ENCODE data around the gene ZFYVE9.

Gene ZFYVE9

DNA sequence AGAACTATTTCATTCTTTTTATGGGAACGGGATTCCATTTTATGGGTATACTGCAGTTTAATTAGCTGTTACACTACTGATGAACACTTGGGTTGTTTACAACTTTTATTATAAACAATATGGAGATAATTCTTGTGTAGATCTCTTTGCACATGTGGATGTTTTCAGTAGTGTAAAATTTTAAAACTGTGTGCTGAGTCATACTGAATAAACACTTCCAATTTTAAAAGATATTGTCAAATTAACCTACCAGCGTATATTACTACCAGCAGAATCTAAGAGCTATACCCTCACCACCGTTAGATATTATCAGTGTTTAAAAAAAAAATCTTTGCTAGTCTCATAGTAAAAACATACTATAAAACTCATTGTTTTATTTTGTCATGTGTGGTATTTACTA lies 118.0 kb downstream of the ZFYVE9 start:
- no peak for DNase-seq

DNA sequence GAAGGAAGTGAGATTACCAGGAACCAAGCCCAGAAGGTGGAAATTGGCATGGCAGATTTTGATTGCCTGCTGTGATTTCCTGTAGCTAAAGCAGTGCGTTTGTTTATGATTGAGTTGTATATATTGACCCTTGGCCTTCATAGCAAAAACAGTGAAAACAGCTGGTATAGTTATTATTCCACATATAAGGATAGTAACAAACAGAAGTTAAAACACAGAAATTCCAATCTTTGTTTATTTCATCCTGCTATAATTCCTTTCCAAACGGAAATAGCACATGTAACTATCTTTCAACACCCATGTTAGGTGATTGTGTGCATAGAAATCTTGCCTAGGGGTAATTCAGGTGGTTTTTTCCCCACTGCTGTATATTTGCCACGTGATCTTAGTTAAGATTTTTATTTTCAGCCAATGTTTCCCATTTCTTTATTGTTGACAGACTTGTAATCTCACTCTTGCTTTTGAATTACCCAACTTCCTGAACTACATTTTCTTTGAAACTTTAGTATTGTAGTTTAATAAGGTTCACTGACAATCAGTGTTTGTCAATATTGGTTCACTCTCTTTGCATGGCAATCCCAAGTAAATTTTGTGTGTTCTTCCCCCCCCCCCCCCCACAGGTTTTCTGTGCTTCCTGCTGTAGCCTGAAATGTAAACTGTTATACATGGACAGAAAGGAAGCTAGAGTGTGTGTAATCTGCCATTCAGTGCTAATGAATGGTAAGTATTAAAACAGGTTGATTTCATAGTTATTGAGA lies 121.4 kb downstream of the ZFYVE9 start:
- no peak for DNase-seq

DNA sequence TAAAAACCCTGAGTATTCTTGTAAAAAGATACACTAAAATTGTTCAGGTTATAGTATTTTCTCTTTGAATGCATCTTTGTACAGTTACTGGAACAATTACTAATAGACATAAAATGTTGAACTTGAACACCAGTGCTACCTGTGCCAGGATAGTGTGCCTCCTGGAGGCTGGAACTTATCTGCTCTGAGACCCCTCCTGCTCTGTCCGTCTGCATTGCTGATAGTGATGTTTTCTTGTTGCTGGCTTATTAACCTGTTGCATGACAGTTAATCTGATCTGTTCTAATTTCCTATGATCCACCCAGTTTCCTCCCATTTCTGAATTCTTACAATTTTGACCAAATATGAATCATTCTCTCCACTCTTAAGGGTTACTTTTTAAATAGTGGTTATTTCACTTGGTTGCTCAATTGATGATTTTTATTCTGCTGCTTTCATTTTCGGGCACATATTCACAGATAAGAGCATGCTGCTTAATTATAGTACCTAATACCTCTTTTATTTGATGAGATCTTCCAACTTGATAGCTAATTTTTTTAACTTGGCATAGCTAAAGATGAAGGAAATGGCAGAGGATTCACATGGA lies 122.7 kb downstream of the ZFYVE9 start:
- no peak for DNase-seq

DNA sequence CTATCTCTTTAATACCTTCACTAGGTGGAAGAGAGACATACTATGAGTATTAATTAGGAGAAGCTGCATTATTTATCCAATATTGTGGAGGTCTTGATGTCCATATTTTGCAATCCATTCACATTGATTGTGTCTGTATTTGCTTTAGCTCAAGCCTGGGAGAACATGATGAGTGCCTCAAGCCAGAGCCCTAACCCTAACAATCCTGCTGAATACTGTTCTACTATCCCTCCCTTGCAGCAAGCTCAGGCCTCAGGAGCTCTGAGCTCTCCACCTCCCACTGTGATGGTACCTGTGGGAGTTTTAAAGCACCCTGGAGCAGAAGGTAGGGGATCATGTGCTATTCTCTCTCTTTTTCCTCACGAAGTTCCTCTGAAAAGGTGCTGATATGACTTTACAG lies 124.6 kb downstream of the ZFYVE9 start:
- no peak for DNase-seq

DNA sequence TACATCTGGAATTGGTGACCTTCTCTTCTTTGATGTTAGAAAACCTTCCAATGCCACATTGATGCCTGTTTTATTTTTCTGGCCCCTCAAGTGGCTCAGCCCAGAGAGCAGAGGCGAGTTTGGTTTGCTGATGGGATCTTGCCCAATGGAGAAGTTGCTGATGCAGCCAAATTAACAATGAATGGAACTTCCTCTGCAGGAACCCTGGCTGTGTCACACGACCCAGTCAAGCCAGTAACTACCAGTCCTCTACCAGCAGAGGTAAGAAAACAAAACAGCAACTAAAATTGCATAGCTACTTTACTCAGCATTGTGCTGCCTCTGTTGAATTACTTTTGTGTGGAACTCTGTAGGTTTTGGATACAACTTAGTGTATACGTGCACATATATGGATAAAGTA lies 126.5 kb downstream of the ZFYVE9 start:
- no peak for DNase-seq

DNA sequence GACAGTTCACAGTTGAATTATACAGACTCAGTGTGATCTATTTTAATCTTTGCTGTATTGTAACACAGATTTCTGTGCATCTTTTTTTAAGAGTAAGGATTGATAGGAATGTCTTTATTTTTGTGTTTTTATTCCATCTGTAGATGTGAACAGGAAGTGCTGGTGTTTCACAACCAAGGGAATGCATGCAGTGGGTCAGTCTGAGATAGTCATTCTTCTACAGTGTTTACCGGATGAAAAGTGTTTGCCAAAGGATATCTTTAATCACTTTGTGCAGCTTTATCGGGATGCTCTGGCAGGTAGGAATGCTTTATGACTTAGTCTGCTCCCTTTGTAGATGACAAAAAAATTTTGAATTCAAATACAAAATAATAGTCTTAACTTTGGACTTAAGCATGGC lies 139.6 kb downstream of the ZFYVE9 start:
- peak; percentile 40 for DNase-seq

DNA sequence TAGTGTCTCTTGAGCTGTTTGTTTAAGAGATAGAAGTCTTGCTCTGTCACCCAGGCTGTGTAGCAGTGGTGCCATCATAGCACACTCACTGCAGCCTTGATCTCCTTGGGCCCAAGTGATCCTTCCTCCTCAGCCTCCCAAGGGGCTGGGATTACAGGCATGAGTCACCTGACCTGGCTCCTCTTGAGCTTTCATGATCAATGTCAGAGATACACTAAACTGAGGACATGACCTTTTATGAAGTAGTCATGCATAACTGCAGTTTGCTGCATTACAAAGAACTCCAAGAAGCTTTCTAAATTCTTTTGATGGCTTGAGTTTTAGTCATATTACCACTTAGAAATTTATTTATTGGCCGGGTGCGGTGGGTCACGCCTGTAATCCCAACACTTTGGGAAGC lies 146.4 kb downstream of the ZFYVE9 start:
- peak; percentile 74 for DNase-seq

DNA sequence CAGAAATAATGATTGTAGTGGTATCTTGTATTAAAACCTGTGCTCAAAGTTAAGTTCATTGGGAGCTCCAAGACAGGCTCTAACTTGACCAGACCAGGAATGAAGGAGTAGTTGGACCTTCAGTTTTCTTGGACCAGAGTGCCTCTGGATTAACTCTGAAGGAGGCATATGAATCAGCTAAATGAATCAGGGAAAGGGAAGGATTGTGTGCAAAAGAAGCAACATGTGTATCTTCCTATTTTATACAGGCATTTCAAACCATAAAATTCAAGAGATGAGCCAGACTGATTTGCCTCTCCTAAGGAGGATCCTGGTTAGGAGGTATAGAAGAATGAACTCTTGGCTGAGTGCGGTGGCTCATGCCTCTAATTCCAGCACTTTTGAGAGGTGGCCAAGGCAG lies 152.7 kb downstream of the ZFYVE9 start:
- DNase-seq: no peak

DNA sequence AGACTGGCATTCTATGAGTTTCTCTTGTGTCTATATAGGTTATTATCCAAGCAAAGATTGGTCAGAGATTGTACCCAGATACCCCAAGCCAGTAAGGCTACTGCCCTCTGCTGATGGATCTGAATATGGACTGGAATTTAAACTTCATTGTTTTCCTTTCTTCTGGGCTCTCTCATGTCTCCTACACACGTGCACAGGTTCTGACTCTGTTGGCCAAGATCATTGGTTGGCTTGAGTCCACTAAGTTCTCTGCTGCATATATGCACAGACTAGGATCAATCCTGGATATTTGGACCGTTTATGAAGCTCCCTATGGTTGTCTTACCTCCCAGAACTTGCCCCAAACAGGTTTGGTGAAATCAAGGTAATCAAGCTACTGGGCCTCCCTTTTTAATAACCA lies 154.5 kb downstream of the ZFYVE9 start:
- peak; percentile 56 for DNase-seq

DNA sequence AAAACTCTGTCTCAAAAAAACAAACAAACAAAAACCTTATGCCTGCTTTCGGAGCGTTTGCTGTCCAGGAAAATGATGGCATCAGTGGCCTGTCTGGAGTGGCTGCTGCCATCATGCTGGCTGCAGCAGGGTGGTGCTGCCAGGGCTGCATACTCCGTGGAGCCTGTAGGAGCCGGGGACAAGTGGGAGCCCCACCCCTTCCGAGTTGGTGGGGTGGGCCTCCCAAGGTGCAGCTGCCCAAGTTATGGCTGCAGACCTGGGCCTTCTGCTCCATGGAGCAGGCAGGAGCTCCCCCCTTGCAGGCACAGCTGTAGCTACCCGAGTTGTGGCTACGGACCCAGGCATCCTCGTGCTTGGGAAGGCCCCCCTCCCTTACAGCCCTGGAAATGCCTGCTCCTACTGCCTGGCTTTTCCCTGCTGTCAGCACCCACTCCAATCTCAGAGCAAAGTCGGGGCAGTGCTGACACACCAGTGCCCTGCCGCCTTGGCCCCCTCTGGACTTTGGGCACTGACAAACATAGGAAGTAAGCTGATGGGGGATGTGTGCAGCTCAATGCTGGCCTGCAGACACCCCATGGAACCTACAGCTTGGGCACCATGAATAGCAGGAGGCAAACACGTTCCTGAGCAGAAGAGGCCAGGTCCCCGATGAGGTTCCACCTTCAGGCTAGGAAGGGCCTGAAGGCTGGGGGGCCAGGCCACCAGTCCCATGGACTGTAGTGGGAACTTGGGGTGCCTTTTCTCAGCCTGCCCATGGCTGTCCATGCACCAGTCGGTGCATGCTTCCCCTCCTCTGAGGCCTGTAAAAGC lies 163.7 kb downstream of the ZFYVE9 start:
- no peak for DNase-seq

DNA sequence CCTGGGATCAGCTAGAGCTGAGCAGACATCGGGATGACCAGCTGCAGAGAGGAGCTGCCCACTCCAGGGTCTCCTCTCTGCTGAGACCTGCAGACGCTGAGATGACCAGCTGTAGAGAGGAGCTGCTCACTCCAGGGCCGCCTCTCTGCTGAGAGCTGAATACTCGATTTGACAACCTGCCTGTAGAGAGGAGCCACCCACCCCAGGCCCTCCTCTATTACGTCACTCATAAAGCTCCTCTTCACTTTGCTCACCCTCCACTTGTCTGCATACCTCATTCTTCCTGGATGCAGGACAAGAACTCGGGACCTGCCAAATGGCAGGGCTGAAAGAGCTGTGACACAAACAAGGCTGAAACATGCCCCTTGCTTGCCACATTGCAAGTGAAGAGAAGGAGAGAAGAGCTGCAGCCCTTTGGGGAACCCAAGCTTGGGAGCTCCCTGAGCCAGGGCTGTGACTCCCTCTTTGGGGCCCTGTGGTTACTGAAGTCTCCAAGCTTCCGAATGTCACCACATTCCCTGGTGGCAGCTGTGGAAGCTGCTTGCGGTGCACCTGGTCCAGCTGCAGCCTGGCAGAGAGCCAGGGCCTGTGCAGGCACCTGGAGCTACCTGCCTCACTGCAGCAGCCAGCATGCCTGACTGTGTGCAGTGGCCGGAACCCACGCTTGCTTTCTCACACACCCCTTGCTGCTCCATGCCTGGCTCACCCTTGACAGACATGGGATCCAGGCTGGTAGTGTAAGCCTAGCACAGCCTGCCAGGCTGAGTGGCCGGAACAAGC lies 164.5 kb downstream of the ZFYVE9 start:
- DNase-seq: no peak

DNA sequence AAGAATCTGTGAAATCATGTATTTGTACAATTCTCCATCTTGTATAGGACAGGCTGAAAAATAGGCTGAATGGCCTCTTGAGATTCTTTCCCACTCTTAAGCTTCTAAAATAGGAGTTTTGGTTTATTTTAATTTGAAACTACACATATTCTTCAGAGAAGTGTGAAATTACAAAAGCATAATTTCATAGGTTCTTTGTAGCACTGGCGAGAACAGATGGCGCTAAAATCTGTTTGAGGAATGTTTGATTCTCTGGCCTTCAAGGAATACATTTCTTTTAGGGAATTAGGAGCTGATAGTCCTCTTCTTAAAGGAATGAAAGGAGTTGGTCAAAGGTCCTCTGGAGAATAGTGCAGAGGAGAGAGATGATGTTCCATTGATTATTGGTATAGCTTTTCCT lies 179.2 kb downstream of the ZFYVE9 start:
- DNase-seq: no peak

DNA sequence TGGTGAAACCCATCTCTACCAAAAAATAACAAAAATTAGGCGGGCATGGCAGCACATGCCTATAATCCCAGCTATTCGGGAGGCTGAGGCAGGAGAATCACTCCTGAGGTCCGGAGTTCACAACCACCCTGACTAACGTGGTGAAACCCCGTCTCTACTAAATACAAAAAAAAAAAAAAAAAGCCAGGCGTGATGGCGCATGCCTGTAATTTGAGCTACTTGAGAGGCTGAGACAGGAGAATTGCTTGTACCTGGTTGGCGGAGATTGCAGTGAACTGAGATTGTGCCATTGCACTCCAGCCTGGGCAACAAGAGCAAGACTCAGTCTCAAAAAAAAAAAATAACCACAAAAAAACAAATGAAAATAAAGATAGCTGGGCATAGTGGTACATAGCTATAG lies 181.8 kb downstream of the ZFYVE9 start:
- no peak for DNase-seq

DNA sequence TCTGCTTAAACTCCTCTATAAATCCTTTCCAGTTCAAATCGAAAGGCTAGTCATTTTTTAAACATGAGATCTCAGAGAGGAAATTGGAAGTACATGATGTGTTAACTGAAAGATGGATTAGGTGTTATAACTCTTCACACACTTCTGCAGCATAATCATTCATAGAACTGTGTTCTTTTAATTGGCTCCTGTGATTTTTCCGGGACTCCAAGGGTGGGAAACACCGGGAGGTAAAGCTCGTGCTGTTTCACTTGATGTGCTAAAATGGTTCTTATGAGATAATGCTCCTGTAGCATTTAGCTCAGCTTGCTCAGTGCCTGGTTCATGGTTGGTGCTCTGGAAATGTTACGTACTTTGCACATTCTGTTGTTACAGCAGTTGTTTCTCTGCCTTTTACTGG lies 183.9 kb downstream of the ZFYVE9 start:
- DNase-seq: no peak

DNA sequence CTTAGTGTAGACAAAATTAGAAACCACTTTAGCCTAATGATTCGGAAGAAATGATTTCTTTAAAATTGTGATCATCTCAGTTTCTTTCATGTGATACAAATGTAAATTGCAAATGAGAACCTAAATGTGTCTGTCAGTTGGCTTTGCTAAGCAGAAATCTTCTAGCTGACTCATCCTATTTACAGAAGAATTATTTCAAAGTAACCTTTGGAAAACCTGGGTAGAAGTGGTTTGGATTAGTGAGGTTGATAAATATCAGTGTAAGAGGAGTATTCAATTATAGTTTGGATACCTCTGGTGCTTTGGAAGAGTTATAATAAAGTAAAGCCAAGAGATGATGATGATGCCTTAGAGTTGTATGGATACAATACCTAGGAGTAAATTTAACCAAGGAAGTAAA lies 186.7 kb downstream of the ZFYVE9 start:
- DNase-seq: no peak

DNA sequence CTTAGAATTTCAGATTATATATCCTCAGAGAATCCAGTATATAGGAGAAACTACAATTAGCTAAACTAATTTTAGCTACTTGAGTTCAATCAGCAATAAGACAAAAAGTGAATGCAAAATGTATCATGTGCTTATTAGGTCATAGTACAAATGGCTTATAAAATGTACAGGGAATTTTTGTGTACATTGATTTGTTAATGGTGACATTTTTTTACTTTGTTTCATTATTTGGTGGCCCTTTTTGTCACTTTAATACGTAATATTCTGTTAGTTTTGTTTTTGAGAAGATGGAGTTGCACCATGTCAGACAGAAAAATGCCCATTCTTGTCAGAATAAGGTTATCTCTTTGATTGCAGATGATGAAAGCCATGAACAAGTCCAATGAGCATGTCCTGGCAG lies 190.5 kb downstream of the ZFYVE9 start:
- DNase-seq: no peak

DNA sequence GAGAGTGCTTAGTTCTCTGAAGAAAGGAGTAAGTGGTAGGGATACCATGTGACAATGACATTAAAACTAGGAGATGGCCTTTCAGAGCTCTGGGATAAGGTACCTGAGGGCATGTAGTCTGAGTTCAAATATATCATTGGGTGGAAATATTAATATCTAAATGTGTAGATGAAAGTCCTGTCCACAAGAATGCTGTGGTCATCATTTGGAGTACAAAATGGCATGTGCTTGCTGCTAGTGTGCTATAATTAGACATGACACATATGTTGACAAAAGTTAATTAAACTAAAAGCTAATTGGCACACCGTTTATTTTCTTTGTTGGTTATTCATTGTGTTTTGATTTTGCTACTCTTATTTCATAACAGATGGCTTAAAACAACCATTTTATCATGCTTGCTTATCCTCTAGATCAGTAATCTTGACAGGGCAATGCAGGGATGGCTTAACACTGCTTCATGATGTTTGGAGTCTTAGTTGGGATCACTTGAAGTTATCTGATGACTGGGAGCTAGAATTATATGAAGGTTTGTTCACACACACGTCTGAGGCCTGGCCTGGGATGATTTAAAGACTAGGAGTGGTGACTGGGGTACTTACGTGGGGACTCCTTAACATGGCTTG lies 193.1 kb downstream of the ZFYVE9 start:
- DNase-seq: no peak

DNA sequence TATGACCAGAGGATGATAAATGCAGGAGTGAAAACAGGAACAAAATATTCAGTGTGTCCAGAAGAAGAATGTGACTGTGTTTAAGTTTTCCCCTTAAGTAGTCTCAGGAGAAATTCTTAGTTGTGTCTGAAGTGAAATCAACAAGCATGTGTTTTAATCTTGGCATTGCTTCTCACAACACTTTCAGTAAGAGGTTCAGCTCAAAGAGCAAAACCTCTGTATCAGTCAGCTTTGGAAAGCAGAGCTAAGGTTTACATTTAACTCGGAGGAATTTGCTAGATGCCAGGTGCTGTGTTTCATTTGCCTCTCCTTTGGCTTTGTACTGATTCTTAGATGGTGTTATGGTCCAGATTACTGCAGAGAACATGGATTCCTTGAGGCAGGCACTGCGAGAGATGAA lies 195.6 kb downstream of the ZFYVE9 start:
- DNase-seq: no peak

DNA sequence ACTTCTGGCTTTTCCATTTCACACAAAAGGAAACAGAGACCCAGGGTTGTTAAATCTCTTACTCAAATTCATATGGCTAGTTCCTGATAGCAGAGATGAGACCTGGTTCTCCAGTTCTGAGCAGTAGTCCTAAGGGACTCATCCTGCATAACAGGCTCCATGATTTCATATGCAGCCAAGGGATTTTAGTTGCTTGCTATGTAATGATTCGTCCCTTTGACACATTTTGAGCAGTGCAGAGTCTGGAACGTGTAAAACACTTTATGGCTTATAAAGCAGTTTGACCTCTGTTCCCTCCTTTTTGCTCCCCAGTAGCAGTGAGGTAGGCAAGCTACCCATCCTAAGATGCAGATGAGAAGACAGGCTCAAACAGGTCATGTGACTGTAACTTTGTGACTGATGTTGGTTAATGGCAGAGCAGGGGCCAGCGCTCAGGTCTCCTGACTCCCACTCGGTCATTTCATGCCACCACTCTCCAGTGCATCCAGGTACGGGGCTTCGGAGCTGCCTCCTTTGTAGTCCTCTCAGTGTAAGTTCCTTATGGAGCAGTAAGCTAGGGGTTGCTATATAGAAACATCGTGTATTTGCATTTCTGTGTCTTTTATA lies 199.9 kb downstream of the ZFYVE9 start:
- DNase-seq: no peak

DNA sequence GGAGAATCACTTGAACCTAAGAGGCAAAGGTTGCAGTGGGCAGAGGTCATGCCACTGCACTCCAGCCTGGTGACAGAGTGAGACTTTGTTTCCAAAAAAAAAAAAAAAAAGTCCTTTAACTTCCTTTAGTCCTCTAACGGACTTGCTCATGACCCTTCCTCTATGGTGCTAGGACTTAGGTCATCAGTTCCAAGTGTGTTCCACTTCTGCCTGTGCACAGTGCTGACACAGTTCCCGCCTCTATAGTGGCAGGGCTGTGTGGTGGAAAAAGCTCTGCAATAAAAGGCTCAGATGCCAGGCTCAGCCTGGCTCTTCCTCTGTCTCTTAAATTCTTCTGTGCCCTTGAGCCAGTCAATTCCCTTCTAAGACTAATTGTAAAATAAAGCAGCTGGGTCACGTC lies 202.1 kb downstream of the ZFYVE9 start:
- DNase-seq: no peak

DNA sequence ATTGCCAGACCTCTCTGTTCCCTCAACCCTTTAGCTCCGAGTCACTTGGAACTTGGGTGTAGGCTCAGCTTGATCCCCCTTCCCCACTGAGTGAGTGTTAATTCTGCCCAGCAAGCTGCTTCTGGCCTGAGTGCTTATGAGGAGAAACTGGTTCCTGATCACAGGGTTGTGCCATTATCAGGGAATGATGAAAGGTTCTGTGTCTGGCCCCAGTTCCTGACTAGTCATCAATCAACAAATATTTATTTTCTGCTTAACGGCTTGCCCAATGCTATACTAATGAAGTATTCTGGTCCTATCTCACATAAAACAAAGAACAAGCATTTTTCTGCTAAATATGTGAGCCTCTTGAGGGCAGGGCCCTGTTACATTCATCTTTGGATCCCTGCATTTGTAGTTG lies 203.4 kb downstream of the ZFYVE9 start:
- no peak for DNase-seq

DNA sequence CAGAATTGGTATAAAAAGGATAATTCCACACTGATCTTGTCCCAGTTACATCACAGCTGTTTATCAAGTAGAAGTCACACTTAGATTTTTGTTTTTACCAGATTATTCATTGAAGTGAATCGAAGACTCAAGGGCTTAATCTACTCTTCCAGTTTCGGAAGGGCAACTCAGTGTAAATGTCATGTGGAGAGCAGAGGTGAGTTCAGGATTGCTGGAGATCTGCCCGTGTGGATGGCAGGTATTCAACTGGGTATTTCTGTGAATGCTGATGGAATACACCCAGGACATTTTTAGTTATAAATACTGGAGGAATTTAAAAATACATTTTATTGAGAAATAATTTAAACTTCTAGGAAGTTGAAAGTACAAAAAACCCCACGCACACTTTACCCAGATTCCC lies 204.8 kb downstream of the ZFYVE9 start:
- no peak for DNase-seq

All from fibroblast of skin of right biceps (primary cell).